Keratinocyte (primary cell): ENCODE results near the gene MAGI2. TPM values are rescaled to one million over a fixed set of nuclear protein-coding genes. Genes with fewer than 3 reads are reported as not detected.

Experiments
- DNase-seq: peaks from one replicate; pipeline ENCODE4 v3.0.0-alpha.2; 2011; ENCODE audit warnings: low read depth, missing footprints, low spot score
- FAIRE-seq: peaks from 2 replicates; lab custom pipeline; 2011; peaks lifted over from hg19 to GRCh38; lab: Jason Lieb, UNC
- H2AFZ ChIP-seq: 2 replicates; pipeline ENCODE4 v1.6.0; 2012; ENCODE audit warnings: low read length, control low read depth, inconsistent platforms; ENCODE audit not compliant: control insufficient read depth
- H3K27ac ChIP-seq: 2 replicates; pipeline ENCODE4 v1.5.1; 2011; ENCODE audit warnings: low read length; ENCODE audit not compliant: control insufficient read depth, insufficient read depth
- H3K27me3 ChIP-seq: 3 replicates; pipeline ENCODE4 v1.6.0; 2011; ENCODE audit warnings: low read length; ENCODE audit not compliant: control insufficient read depth, insufficient read depth; ENCODE audit errors: extremely low read depth
- H3K36me3 ChIP-seq, 2 experiments: 2 replicates in 1 of 2; 3 replicates in 1 of 2; pipeline ENCODE4 v1.5.1; 2011; ENCODE audit warnings: low read length in 2 of 2, mild to moderate bottlenecking in 1 of 2; ENCODE audit not compliant: control insufficient read depth in 2 of 2, insufficient read depth in 2 of 2; ENCODE audit errors: extremely low read depth in 1 of 2
- H3K4me1 ChIP-seq: 3 replicates; pipeline ENCODE4 v1.5.1; 2011; ENCODE audit warnings: low read length; ENCODE audit not compliant: control insufficient read depth, insufficient read depth; ENCODE audit errors: extremely low read depth
- H3K4me2 ChIP-seq: 3 replicates; pipeline ENCODE4 v1.6.0; 2011; ENCODE audit warnings: low read depth, low read length; ENCODE audit not compliant: control insufficient read depth, insufficient read depth; ENCODE audit errors: extremely low read depth
- H3K4me3 ChIP-seq, 3 experiments: fragments of 200-600 bp in 1 of 3; sonication (generic) in 1 of 3; 2 replicates in 2 of 3; 3 replicates in 1 of 3; pipeline ENCODE4 v1.5.1; 2011 to 2016; ENCODE audit warnings: low read length in 3 of 3, mild to moderate bottlenecking in 3 of 3, control low read depth in 2 of 3, inconsistent platforms in 1 of 3, low read depth in 1 of 3, mixed read lengths in 1 of 3, mixed run types in 1 of 3, moderate library complexity in 1 of 3; ENCODE audit not compliant: control insufficient read depth in 2 of 3, insufficient read depth in 2 of 3; ENCODE audit errors: extremely low read depth in 1 of 3
- H3K79me2 ChIP-seq: 2 replicates; pipeline ENCODE4 v1.6.0; 2012; ENCODE audit warnings: low read length; ENCODE audit not compliant: control insufficient read depth, insufficient read depth
- H3K9ac ChIP-seq: 3 replicates; pipeline ENCODE4 v1.6.0; 2011; ENCODE audit warnings: low read length; ENCODE audit not compliant: control insufficient read depth, insufficient read depth; ENCODE audit errors: extremely low read depth
- H3K9me1 ChIP-seq: 3 replicates; pipeline ENCODE4 v1.6.0; 2011; ENCODE audit warnings: low read length; ENCODE audit not compliant: control insufficient read depth, insufficient read depth; ENCODE audit errors: extremely low read depth
- H3K9me3 ChIP-seq: 2 replicates; pipeline ENCODE4 v1.5.1; 2012; ENCODE audit warnings: low read depth, low read length; ENCODE audit not compliant: control insufficient read depth
- H4K20me1 ChIP-seq: 3 replicates; pipeline ENCODE4 v1.6.0; 2011; ENCODE audit warnings: low read length; ENCODE audit not compliant: control insufficient read depth, insufficient read depth; ENCODE audit errors: extremely low read depth
- CTCF ChIP-seq, 3 experiments: IDR thresholded peaks in 1 of 3; conservative IDR thresholded peaks in 1 of 3; optimal IDR thresholded peaks in 1 of 3; 2 replicates in 2 of 3; 3 replicates in 1 of 3; pipeline versions ENCODE3 to v1.5.1; 2011; ENCODE audit warnings: low read length in 3 of 3, mild to moderate bottlenecking in 3 of 3, moderate library complexity in 2 of 3, control low read depth in 1 of 3, inconsistent platforms in 1 of 3; ENCODE audit not compliant: insufficient read depth in 2 of 3; ENCODE audit errors: extremely low read depth in 1 of 3
- EZH2 ChIP-seq: IDR thresholded peaks from one replicate; pipeline ENCODE4 v1.6.1; 2012; ENCODE audit warnings: inconsistent platforms, mild to moderate bottlenecking, low read length, moderate library complexity
- dilution Hi-C: fragments of 300-500 bp; cut with MboI; formaldehyde crosslinking; loops from one replicate; pipeline ENCODE4 v1.7.0; 2020; ENCODE audit warnings: low sequenced_read_pairs; ENCODE audit not compliant: extremely low pct_ligation_motif_present
- polyA plus RNA-seq, 5 experiments: library from polyadenylated mRNA; depleted of rRNA in 3 of 5; stranded (reverse) in 3 of 5; stranded (forward) in 1 of 5; unstranded in 1 of 5; fragments of >200 nt; gene quantifications; 1 replicate in 1 of 5; 2 replicates in 3 of 5; 3 replicates in 1 of 5; pipeline versions ENCODE4 v1.2.1 to v1.2.3, GENCODE V29; 2011 to 2012; ENCODE audit warnings: missing spikeins in 2 of 5, low read depth in 1 of 5, low replicate concordance in 1 of 5

Gene MAGI2
- polyA plus RNA-seq, 1 donor (not counting 4 experiments of a cell fraction or from before 2014, with no cell fraction given): 0.07 TPM

- Histone ChIP-seq H3K4me1 (no peaks in the 10 kb centered on the region), H2AFZ (no peak overlapping the region), H3K4me3 (no peak overlapping the region), H3K27me3 (no peaks in the 10 kb centered on the region), H3K9me3 (no peaks in the 10 kb centered on the region), H3K4me2 (no peak overlapping the region), H3K9ac (no peak overlapping the region), H3K9me1 (no peaks in the 10 kb centered on the region), H3K36me3 (no peaks in the 10 kb centered on the region), H4K20me1 (no peaks in the 10 kb centered on the region), H3K27ac (no peak overlapping the region), H3K79me2 (no peaks in the 10 kb centered on the region)
- dilution Hi-C loops: no loop called here
- no peak for TF ChIP-seq CTCF (optimal IDR thresholded peaks at IDR 0.05 in 1 of 3, IDR thresholded peaks at IDR 0.05 in 1 of 3, conservative IDR thresholded peaks at IDR 0.05 in 1 of 3; ENCODE audit: extremely low read depth in 1 of 3, insufficient read depth in 2 of 3, low read length in 3 of 3)
- TF ChIP-seq EZH2: no peak
- DNase-seq (no peak), FAIRE-seq (no peak)
Measured at GRCh38 chr7:78306634-78307033, 1146.8 kb downstream of the MAGI2 start.

GRCh38 chr7:78301407-78301806 lies 1152.1 kb downstream of the MAGI2 start:
- H3K36me3 ChIP-seq: no peaks in the 10 kb centered on the region
- DNase-seq: no peak
- no peaks in the 10 kb centered on the region for H4K20me1 ChIP-seq
- dilution Hi-C loops: no loop called here
- H3K9ac ChIP-seq: no peak overlapping the region
- no peaks in the 10 kb centered on the region for H3K9me1 ChIP-seq
- no peak for FAIRE-seq
- TF ChIP-seq CTCF (optimal IDR thresholded peaks at IDR 0.05 in 1 of 3, IDR thresholded peaks at IDR 0.05 in 1 of 3, conservative IDR thresholded peaks at IDR 0.05 in 1 of 3; ENCODE audit: extremely low read depth in 1 of 3, insufficient read depth in 2 of 3, low read length in 3 of 3) (no peak), EZH2 (no peak)
- H3K4me2 ChIP-seq: no peak overlapping the region
- H2AFZ ChIP-seq: no peak overlapping the region
- H3K9me3 ChIP-seq: no peaks in the 10 kb centered on the region
- no peaks in the 10 kb centered on the region for H3K27me3 ChIP-seq
- H3K4me3 ChIP-seq: no peak overlapping the region
- no peaks in the 10 kb centered on the region for H3K79me2 ChIP-seq
- H3K4me1 ChIP-seq: no peaks in the 10 kb centered on the region
- H3K27ac ChIP-seq: no peak overlapping the region
